K562 (cell line): Measurements from ENCODE around the gene MAP4. TPM values are rescaled to one million over a fixed set of nuclear protein-coding genes. Genes with fewer than 3 reads are reported as not detected.

Experiments used
- ATAC-seq: fragments of 200-7000 bp; cut with Tn5 transposase; 3 replicates; pipeline ENCODE4 v1.9.1; 2020; ENCODE audit warnings: moderate library complexity
- BruUV-seq: library from RNA; stranded (reverse); fragments of 400-500 nt; replicated peaks from 2 replicates; lab custom pipeline; 2021; lab: Mats Ljungman, UMichigan
- CTCF ChIA-PET: fragments of 300-600 bp; formaldehyde crosslinking; extraction: SDS; loops from one replicate; lab custom pipeline; 2021; ENCODE audit warnings: low intra/inter-chr PET ratio; lab: Yijun Ruan, JAX
- POLR2A ChIA-PET: fragments of 300-600, 350-650 bp; sonication (Branson Sonifier 250); formaldehyde crosslinking; extraction: SDS; loops from one replicate; lab custom pipeline; 2021; ENCODE audit warnings: antibody characterized with exemption, inconsistent platforms; lab: Yijun Ruan, JAX
- DNase-seq, 4 experiments: peaks; one replicate each; pipeline versions ENCODE4 v3.0.0 to v3.0.0-alpha.2; 2011 to 2018; ENCODE audit warnings: low spot score in 3 of 4, mixed read lengths in 3 of 4; ENCODE audit errors: extremely low read depth in 1 of 4
- FAIRE-seq: peaks from 2 replicates; lab custom pipeline; 2011; peaks lifted over from hg19 to GRCh38; lab: Jason Lieb, UNC
- H2AFZ ChIP-seq: 2 replicates; pipeline ENCODE4 v1.6.0; 2011; ENCODE audit warnings: low read depth, low read length, control low read depth, inconsistent platforms
- H3K27ac ChIP-seq: fragments of 200-600 bp; 3 replicates; pipeline ENCODE4 v1.8.0; 2011; ENCODE audit warnings: low read depth, mild to moderate bottlenecking, control low read depth, inconsistent platforms, low read length, moderate library complexity, mixed read lengths; ENCODE audit errors: extremely low read depth
- H3K27me3 ChIP-seq, 2 experiments: fragments of 300-600 bp in 1 of 2; 2 replicates in 1 of 2; 3 replicates in 1 of 2; pipeline versions ENCODE4 v1.6.0 to v1.8.0; 2011; ENCODE audit warnings: inconsistent platforms in 2 of 2, low read length in 2 of 2, mild to moderate bottlenecking in 1 of 2, mixed read lengths in 1 of 2, moderate library complexity in 1 of 2; ENCODE audit not compliant: control insufficient read depth in 2 of 2, insufficient read depth in 2 of 2
- H3K36me3 ChIP-seq: fragments of 300-600 bp; 3 replicates; pipeline ENCODE4 v1.8.0; 2011; ENCODE audit warnings: mild to moderate bottlenecking, low read length, inconsistent platforms; ENCODE audit not compliant: control insufficient read depth, insufficient read depth
- H3K4me1 ChIP-seq, 2 experiments: fragments of 200-600 bp in 1 of 2; replicated peaks in 1 of 2; 2 replicates in 1 of 2; 3 replicates in 1 of 2; pipeline versions ENCODE4 v1.5.1 to v1.8.0; 2011; ENCODE audit warnings: inconsistent platforms in 2 of 2, low read length in 2 of 2, mild to moderate bottlenecking in 1 of 2, mixed read lengths in 1 of 2, moderate library complexity in 1 of 2; ENCODE audit not compliant: control insufficient read depth in 2 of 2, insufficient read depth in 2 of 2
- H3K4me2 ChIP-seq: 2 replicates; pipeline ENCODE4 v1.6.1; 2011; ENCODE audit warnings: low read length, control low read depth, inconsistent platforms, mixed read lengths; ENCODE audit not compliant: insufficient read depth
- H3K4me3 ChIP-seq: fragments of 200-600 bp; sonication (generic), shearing (Covaris generic); 2 replicates; pipeline ENCODE4 v1.5.1; 2016; ENCODE audit warnings: control low read depth, inconsistent platforms
- H3K79me2 ChIP-seq: fragments of 200-600 bp; 3 replicates; pipeline ENCODE4 v1.8.0; 2011; ENCODE audit warnings: low read length, inconsistent platforms; ENCODE audit not compliant: control insufficient read depth, insufficient read depth
- H3K9ac ChIP-seq, 2 experiments: 2 replicates each; pipeline versions ENCODE4 v1.6.0 to v1.6.1; 2011; ENCODE audit warnings: low read depth in 2 of 2, low read length in 2 of 2, control low read depth in 1 of 2, inconsistent platforms in 1 of 2, mild to moderate bottlenecking in 1 of 2, mixed read lengths in 1 of 2; ENCODE audit not compliant: insufficient read depth in 1 of 2
- H3K9me1 ChIP-seq: one replicate; pipeline ENCODE4 v1.6.0; 2011; ENCODE audit warnings: inconsistent platforms, mild to moderate bottlenecking, low read length, moderate library complexity; ENCODE audit not compliant: control insufficient read depth, insufficient read depth
- H3K9me3 ChIP-seq: replicated peaks from 2 replicates; pipeline ENCODE4 v1.5.1; 2011; ENCODE audit warnings: low read depth, low read length, inconsistent platforms; ENCODE audit not compliant: control insufficient read depth, insufficient read depth
- H4K20me1 ChIP-seq: replicated peaks from 2 replicates; pipeline ENCODE4 v1.6.1; 2011; ENCODE audit warnings: low read length, inconsistent platforms, mixed read lengths; ENCODE audit not compliant: control insufficient read depth, insufficient read depth
- FOXJ2 ChIP-seq: fragments of 200-800 bp; sonication (Bioruptor generic); IDR thresholded peaks from 2 replicates; pipeline ENCODE4 v1.6.1; 2016; ENCODE audit warnings: missing genetic modification characterization, missing compliant biosample characterization
- PKNOX1 ChIP-seq: fragments of 450-650 bp; IDR thresholded peaks from 2 replicates; pipeline ENCODE4 v1.6.1; 2016
- SAP30 ChIP-seq: fragments of 200-600 bp; sonication (generic); IDR thresholded peaks from 2 replicates; pipeline ENCODE4 v1.6.1; 2012; ENCODE audit warnings: borderline replicate concordance, low read depth, mild to moderate bottlenecking, moderate library complexity, low read length, control low read depth, inconsistent platforms; ENCODE audit not compliant: insufficient read depth, poor library complexity, severe bottlenecking
- WGBS: fragments of 100-300 bp; shearing (Covaris generic); methylation state at CpG from one replicate; pipeline ENCODE4 v1.1.6; 2016; ENCODE audit warnings: low coverage, mixed read lengths; ENCODE audit not compliant: insufficient coverage; ENCODE audit errors: missing lambda C conversion rate; 5-methylcytosine and 5-hydroxymethylcytosine counted together
- in situ Hi-C: fragments of 300-500 bp; cut with MboI; formaldehyde crosslinking; loops from 4 replicates; pipeline ENCODE4 v1.15.0; 2018; ENCODE audit warnings: inconsistent platforms, mixed read lengths
- intact Hi-C: fragments of 100-400 bp; cut with micrococcal nuclease; formaldehyde crosslinking; loops from 2 replicates; pipeline ENCODE4 v1.14.2; 2022
- polyA plus RNA-seq, 8 experiments: library from polyadenylated mRNA; depleted of rRNA in 4 of 8; stranded (reverse) in 5 of 8; unstranded in 3 of 8; fragments of >200 nt; fragmentation: Nextera tagmentation in 2 of 8; fragmentation: Illumina TruSeq in 1 of 8; extraction: Ambion mirVana in 2 of 8; extraction: Trizol in 1 of 8; gene quantifications; 2 replicates each; pipeline versions ENCODE4 v1.2.1 to v1.2.3, GENCODE V29; 2011 to 2014; ENCODE audit warnings: inconsistent platforms in 1 of 8, missing spikeins in 1 of 8
- total RNA-seq, 7 experiments: library from RNA; depleted of rRNA in 6 of 7; stranded (reverse); fragments of >200 nt in 6 of 7; fragmentation: Illumina TruSeq in 2 of 7; extraction: Trizol in 2 of 7; gene quantifications; 2 replicates each; pipeline versions ENCODE4 v1.2.1 to v1.2.3, GENCODE V29; 2011 to 2021; ENCODE audit warnings: low replicate concordance in 1 of 7
- TF ChIP-seq, protein P1 (sequence below): fragments of 450-650 bp; formaldehyde crosslinking; IDR thresholded peaks from 2 replicates; pipeline ENCODE4 v1.4.0; 2020; ENCODE audit warnings: mild to moderate bottlenecking, mixed read lengths

Gene MAP4
- total and polyA plus RNA-seq, 9 of the 15 experiments (the other 6 are each of a cell fraction or from before 2014, with no cell fraction given) = 13.3 to 141 (median 36.8) TPM

DNA sequence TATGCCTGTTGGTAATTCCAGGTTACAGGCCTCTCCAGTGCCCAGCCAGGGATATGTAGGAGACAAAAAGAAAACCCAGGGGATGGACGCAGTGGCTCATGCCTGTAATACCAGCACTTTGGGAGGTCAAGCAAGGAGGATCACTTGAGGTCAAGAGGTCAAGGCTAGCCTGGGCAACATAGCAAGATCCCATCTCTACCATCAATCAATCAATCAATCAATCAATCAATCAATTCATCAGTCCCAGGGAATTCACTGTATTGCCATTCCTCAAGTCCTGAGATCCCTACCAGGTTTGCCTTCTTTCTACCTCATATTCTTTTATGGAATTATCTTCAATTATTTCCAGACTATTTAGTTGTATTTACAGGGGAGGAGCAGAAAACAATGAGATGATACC lies 131.0 kb downstream of the MAP4 start (continued):
- TF ChIP-seq SAP30 (no peak), PKNOX1 (peak; percentile 46; the same call in 1 of the 2 replicates)

DNA sequence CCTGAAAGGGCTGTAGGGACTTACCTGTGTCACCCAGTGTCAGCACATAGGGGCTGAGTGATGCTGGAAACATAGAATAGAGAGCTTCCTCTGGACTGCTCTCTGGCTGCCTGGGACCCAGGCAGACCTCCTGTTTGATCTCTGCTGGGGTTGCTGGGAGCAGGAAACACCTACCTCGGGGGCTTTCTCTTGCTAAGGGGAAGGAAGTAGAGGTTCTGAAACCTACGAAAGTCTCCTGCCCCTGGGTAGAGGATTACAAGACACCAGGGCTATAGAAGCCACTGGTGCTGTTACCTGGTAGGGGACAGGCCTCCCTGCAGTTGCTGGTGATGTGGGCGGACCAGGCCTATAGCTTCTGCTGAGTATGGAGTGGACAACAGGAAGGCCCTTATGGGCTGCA lies 131.6 kb downstream of the MAP4 start:
- POLR2A ChIA-PET = no interaction called here
- no peak for DNase-seq
- no peaks in the 10 kb centered on the region for H3K9me1 ChIP-seq
- FAIRE-seq = no peak
- 80% methylated on average over 3 of the region's 3 CpGs for WGBS
- no peak overlapping the region for H3K4me2 ChIP-seq
- BruUV-seq = no TSS peak
- no peak for TF ChIP-seq FOXJ2
- TF ChIP-seq, protein P1, sequence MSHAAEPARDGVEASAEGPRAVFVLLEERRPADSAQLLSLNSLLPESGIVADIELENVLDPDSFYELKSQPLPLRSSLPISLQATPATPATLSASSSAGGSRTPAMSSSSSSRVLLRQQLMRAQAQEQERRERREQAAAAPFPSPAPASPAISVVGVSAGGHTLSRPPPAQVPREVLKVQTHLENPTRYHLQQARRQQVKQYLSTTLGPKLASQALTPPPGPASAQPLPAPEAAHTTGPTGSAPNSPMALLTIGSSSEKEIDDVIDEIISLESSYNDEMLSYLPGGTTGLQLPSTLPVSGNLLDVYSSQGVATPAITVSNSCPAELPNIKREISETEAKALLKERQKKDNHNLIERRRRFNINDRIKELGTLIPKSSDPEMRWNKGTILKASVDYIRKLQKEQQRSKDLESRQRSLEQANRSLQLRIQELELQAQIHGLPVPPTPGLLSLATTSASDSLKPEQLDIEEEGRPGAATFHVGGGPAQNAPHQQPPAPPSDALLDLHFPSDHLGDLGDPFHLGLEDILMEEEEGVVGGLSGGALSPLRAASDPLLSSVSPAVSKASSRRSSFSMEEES (CRISPR knock-in tag) = no peak
- TF ChIP-seq, all 486 proteins: peak for 0
- H3K79me2 ChIP-seq = no peaks in the 10 kb centered on the region
- no peaks in the 10 kb centered on the region for H3K9me3 ChIP-seq
- ATAC-seq = peak; percentile 37; the same call in 2 of the 3 replicates
- no peak overlapping the region for H3K4me3 ChIP-seq
- H3K9ac ChIP-seq = no peak overlapping the region
- H2AFZ ChIP-seq = no peak overlapping the region
- H3K36me3 ChIP-seq = peaks cover 28% of the 10 kb centered on the region; the same call in 2 of the 3 replicates
- intact Hi-C loops (no loop called here), in situ Hi-C loops (no loop called here)
- no peak overlapping the region for H3K27ac ChIP-seq
- H3K27me3 ChIP-seq = no peaks in the 10 kb centered on the region
- no peaks in the 10 kb centered on the region for H4K20me1 ChIP-seq
- CTCF ChIA-PET = no interaction called here
- H3K4me1 ChIP-seq = no peaks in the 10 kb centered on the region; a peak in 1 of 5 replicates
